HEK293 (cell line): ENCODE data around the gene BBIP1.

Source experiments
- CTCF ChIA-PET: fragments of 350-600 bp; formaldehyde crosslinking; extraction: SDS; loops from one replicate; lab custom pipeline; 2021; ENCODE audit warnings: antibody characterized with exemption; lab: Yijun Ruan, JAX
- POLR2A ChIA-PET: fragments of 300-600 bp; formaldehyde crosslinking; extraction: SDS; loops from one replicate; lab custom pipeline; 2020; ENCODE audit warnings: antibody characterized with exemption, inconsistent platforms; lab: Yijun Ruan, JAX
- H3K27ac ChIP-seq: fragments of 200-500 bp; sonication (Bioruptor generic); 2 replicates; pipeline ENCODE4 v1.5.1; 2014; ENCODE audit warnings: low read depth, low read length, control low read depth, inconsistent platforms; ENCODE audit errors: extremely low read depth
- H3K36me3 ChIP-seq, 2 experiments: fragments of 200-500 bp in 1 of 2; sonication (Bioruptor generic) in 1 of 2; 1 replicate in 1 of 2; 2 replicates in 1 of 2; pipeline ENCODE4 v1.5.1; 2014 to 2017; ENCODE audit warnings: inconsistent platforms in 2 of 2, low read length in 2 of 2; ENCODE audit not compliant: control insufficient read depth in 2 of 2, insufficient read depth in 1 of 2
- H3K4me1 ChIP-seq: fragments of 200-500 bp; sonication (Bioruptor generic); 2 replicates; pipeline ENCODE4 v1.5.1; 2014; ENCODE audit warnings: mild to moderate bottlenecking, low read length, inconsistent platforms; ENCODE audit not compliant: control insufficient read depth, insufficient read depth
- H3K4me3 ChIP-seq: 2 replicates; pipeline ENCODE4 v1.5.1; 2011; ENCODE audit warnings: low read depth, mild to moderate bottlenecking, control low read depth, low read length, moderate library complexity
- H3K9me3 ChIP-seq: fragments of 200-500 bp; sonication (Bioruptor generic); 2 replicates; pipeline ENCODE4 v1.5.1; 2014; ENCODE audit warnings: low read depth, low read length, inconsistent platforms; ENCODE audit not compliant: control insufficient read depth, insufficient read depth
- PRDM1 ChIP-seq: fragments of 450-650 bp; formaldehyde crosslinking; IDR thresholded peaks from 2 replicates; pipeline ENCODE4; 2016; ENCODE audit warnings: missing biosample characterization, missing genetic modification characterization
- PRDM6 ChIP-seq: fragments of 450-650 bp; formaldehyde crosslinking; IDR thresholded peaks from 2 replicates; pipeline ENCODE4 v1.5.1; 2017; ENCODE audit warnings: missing biosample characterization, missing genetic modification characterization
- SCRT1 ChIP-seq: fragments of 450-650 bp; formaldehyde crosslinking; IDR thresholded peaks from 2 replicates; pipeline ENCODE4 v1.5.1; 2016; ENCODE audit warnings: missing biosample characterization, missing genetic modification characterization, borderline replicate concordance
- SCRT2 ChIP-seq: fragments of 450-650 bp; formaldehyde crosslinking; IDR thresholded peaks from 2 replicates; pipeline ENCODE4 v1.5.1; 2016; ENCODE audit warnings: missing biosample characterization, missing genetic modification characterization
- ZBTB17 ChIP-seq: fragments of 450-650 bp; formaldehyde crosslinking; IDR thresholded peaks from 2 replicates; pipeline ENCODE4 v1.5.1; 2016; ENCODE audit warnings: missing biosample characterization, missing genetic modification characterization
- ZBTB48 ChIP-seq: fragments of 450-650 bp; formaldehyde crosslinking; IDR thresholded peaks from 2 replicates; pipeline ENCODE4 v1.5.1; 2016; ENCODE audit warnings: missing biosample characterization, missing genetic modification characterization
- ZNF341 ChIP-seq: fragments of 450-650 bp; formaldehyde crosslinking; IDR thresholded peaks from 2 replicates; pipeline ENCODE4; 2016; ENCODE audit warnings: low read depth, missing biosample characterization, missing genetic modification characterization
- ZNF416 ChIP-seq: fragments of 450-650 bp; formaldehyde crosslinking; IDR thresholded peaks from 2 replicates; pipeline ENCODE4 v1.5.1; 2016; ENCODE audit warnings: missing biosample characterization, missing genetic modification characterization
- ZNF48 ChIP-seq: fragments of 450-650 bp; formaldehyde crosslinking; IDR thresholded peaks from 2 replicates; pipeline ENCODE4 v1.5.1; 2016; ENCODE audit warnings: missing biosample characterization, missing genetic modification characterization
- ZNF610 ChIP-seq: fragments of 450-650 bp; formaldehyde crosslinking; IDR thresholded peaks from 2 replicates; pipeline ENCODE4 v1.5.1; 2016; ENCODE audit warnings: missing biosample characterization, missing genetic modification characterization, borderline replicate concordance
- ZNF623 ChIP-seq: fragments of 450-650 bp; formaldehyde crosslinking; IDR thresholded peaks from 2 replicates; pipeline ENCODE4 v1.5.1; 2016; ENCODE audit warnings: missing biosample characterization, missing genetic modification characterization
- ZNF677 ChIP-seq: fragments of 450-650 bp; IDR thresholded peaks from 2 replicates; pipeline ENCODE4 v1.5.0; 2018; ENCODE audit warnings: missing biosample characterization, mild to moderate bottlenecking, missing genetic modification characterization, moderate library complexity
- ZNF776 ChIP-seq: fragments of 450-650 bp; formaldehyde crosslinking; IDR thresholded peaks from 2 replicates; pipeline ENCODE4 v1.5.0; 2017; ENCODE audit warnings: missing biosample characterization, missing genetic modification characterization, borderline replicate concordance
- ZNF792 ChIP-seq: fragments of 450-650 bp; formaldehyde crosslinking; IDR thresholded peaks from 2 replicates; pipeline ENCODE4 v1.5.1; 2016; ENCODE audit warnings: missing biosample characterization, missing genetic modification characterization

BBIP1 gene

GRCh38 chr10:110876000-110876399 is 43.0 kb downstream of the BBIP1 start:
- TF ChIP-seq SCRT2 (peak; percentile 89), SCRT1 (tag by site-specific recombination) (peak; percentile 76; the same call in 1 of the 2 replicates), ZNF623 (tag by site-specific recombination) (no peak), ZNF48 (tag by site-specific recombination) (no peak), ZNF792 (tag by site-specific recombination) (no peak), ZBTB48 (no peak)
- Histone ChIP-seq H3K9me3 (no peaks in the 10 kb centered on the region), H3K27ac (no peak overlapping the region), H3K4me1 (peaks cover 8% of the 10 kb centered on the region), H3K4me3 (no peak overlapping the region), H3K36me3 (peaks cover 37 to 40% of the 10 kb centered on the region in 2 experiments)
- CTCF ChIA-PET = interaction anchor here (1.5 kb wide), 1 partner anchor 18 kb away, joined by 5 read pairs; no protein-coding TSS in a partner anchor
- POLR2A ChIA-PET = no interaction called here

- TF ChIP-seq ZNF792 (tag by site-specific recombination) (no peak), PRDM1 (tag by site-specific recombination) (0 out of 2 replicates have a peak, but pooled peaks have one; percentile 55), ZNF341 (peak; percentile 36; the same call in 1 of the 2 replicates), ZNF776 (tag by site-specific recombination) (no peak), ZBTB17 (tag by site-specific recombination) (peak; percentile 86), ZNF416 (tag by site-specific recombination) (no peak), ZNF677 (tag by site-specific recombination) (no peak)
- TF ChIP-seq, all 188 proteins: peak for 3
- H3K4me1 ChIP-seq = peaks cover 10% of the 10 kb centered on the region
- ChIA-PET CTCF (interaction anchor here (0.7 to 1.0 kb wide), 2 partner anchors 207 to 263 kb away, joined by 3 to 4 read pairs; no protein-coding TSS in a partner anchor), POLR2A (no interaction called here)
- peaks cover 22 to 29% of the 10 kb centered on the region in 2 experiments for H3K36me3 ChIP-seq
- H3K9me3 ChIP-seq = no peaks in the 10 kb centered on the region
- peak overlapping the region; percentile 84 for H3K4me3 ChIP-seq
- H3K27ac ChIP-seq = no peak overlapping the region
Measured at GRCh38 chr10:110873951-110874350, 45.0 kb downstream of the BBIP1 start.

GRCh38 chr10:110872984-110873923 is 45.7 kb downstream of the BBIP1 start:
- peak overlapping the region; percentile 84 for H3K27ac ChIP-seq

More at GRCh38 chr10:110872984-110873923, 45.7 kb downstream of the BBIP1 start:
- TF ChIP-seq ZNF610 (tag by site-specific recombination) (no peak), PRDM6 (tag by site-specific recombination) (peak; percentile 84)
- Histone ChIP-seq H3K36me3 (peaks cover 15 to 22% of the 10 kb centered on the region in 2 experiments), H3K9me3 (no peaks in the 10 kb centered on the region), H3K4me1 (peaks cover 10% of the 10 kb centered on the region), H3K4me3 (peak overlapping the region; percentile 84)
- CTCF ChIA-PET = interaction anchor here (0.6 to 1.0 kb wide), 10 partner anchors 15 to 263 kb away, joined by 3 to 5 read pairs (median 3); no protein-coding TSS in a partner anchor
- POLR2A ChIA-PET = interaction anchor here (0.5 to 1.0 kb wide), 2 partner anchors 46 to 69 kb away, joined by 4 read pairs; partner anchors contain the start of genes BBIP1 and SHOC2
